HG02588 (cell line): ENCODE data around the gene PLEK.
"Not testable (repeated sequence)": the region's sequence is repeated elsewhere in the genome, so short reads cannot be mapped to it uniquely, and the experiment has no call there.

Experiments
- ATAC-seq: cut with Tn5 transposase; IDR thresholded peaks from one replicate; pipeline ENCODE4 v1.9.1; 2021; ENCODE audit warnings: mild to moderate bottlenecking, moderate library complexity; ENCODE audit not compliant: unreplicated experiment

Gene PLEK

GRCh38 chr2:68365087-68365486 is at the start of gene PLEK:
Gene PLEK (plus strand): TSS chr2:68365282. CDS start chr2:68365352, 70 bp downstream.
- peak; percentile 65 for ATAC-seq

GRCh38 chr2:68316111-68316510 is 49.0 kb upstream of the PLEK start:
- ATAC-seq, result no peak

- no peak for ATAC-seq
These were observed 46.8 kb upstream of the PLEK start for GRCh38 chr2:68317971-68318913.

- no peak for ATAC-seq
These were observed 46.1 kb upstream of the PLEK start for GRCh38 chr2:68318914-68319397.

GRCh38 chr2:68319398-68320117 is 45.5 kb upstream of the PLEK start, which contains the start of gene CNRIP1:
Gene CNRIP1 (minus strand): TSS chr2:68319949. CDS start chr2:68319400, 549 bp downstream.
- ATAC-seq, result no peak

- no peak for ATAC-seq
These were observed 44.9 kb upstream of the PLEK start for GRCh38 chr2:68320118-68320641.

- no peak for ATAC-seq
These were observed 40.0 kb upstream of the PLEK start for GRCh38 chr2:68325056-68325455.

- ATAC-seq, result no peak
These were observed 36.2 kb upstream of the PLEK start for GRCh38 chr2:68328901-68329300.

GRCh38 chr2:68330691-68331090 is 34.4 kb upstream of the PLEK start:
- no peak for ATAC-seq

GRCh38 chr2:68333009-68333408 is 32.1 kb upstream of the PLEK start:
- ATAC-seq, result no peak

GRCh38 chr2:68333931-68334330 is 31.2 kb upstream of the PLEK start:
- no peak for ATAC-seq

- ATAC-seq, result no peak
These were observed 28.9 kb upstream of the PLEK start for GRCh38 chr2:68336192-68336591.

GRCh38 chr2:68340226-68341061 is 24.6 kb upstream of the PLEK start:
- ATAC-seq, result no peak

- no peak for ATAC-seq
These were observed 24.1 kb upstream of the PLEK start for GRCh38 chr2:68341062-68341329.

- no peak for ATAC-seq
These were observed 23.5 kb upstream of the PLEK start for GRCh38 chr2:68341583-68341982.

- no peak for ATAC-seq
These were observed 22.6 kb upstream of the PLEK start for GRCh38 chr2:68342470-68342869.

- no peak for ATAC-seq
These were observed 21.1 kb upstream of the PLEK start for GRCh38 chr2:68344031-68344430.

- no peak for ATAC-seq
These were observed 19.8 kb upstream of the PLEK start for GRCh38 chr2:68345129-68345875.

- ATAC-seq, result not testable (repeated sequence)
These were observed 16.0 kb upstream of the PLEK start for GRCh38 chr2:68349091-68349490.

GRCh38 chr2:68351997-68352396 is 13.1 kb upstream of the PLEK start:
- no peak for ATAC-seq
